ENCODE measurements around the gene STXBP6.

STXBP6 gene

DNA sequence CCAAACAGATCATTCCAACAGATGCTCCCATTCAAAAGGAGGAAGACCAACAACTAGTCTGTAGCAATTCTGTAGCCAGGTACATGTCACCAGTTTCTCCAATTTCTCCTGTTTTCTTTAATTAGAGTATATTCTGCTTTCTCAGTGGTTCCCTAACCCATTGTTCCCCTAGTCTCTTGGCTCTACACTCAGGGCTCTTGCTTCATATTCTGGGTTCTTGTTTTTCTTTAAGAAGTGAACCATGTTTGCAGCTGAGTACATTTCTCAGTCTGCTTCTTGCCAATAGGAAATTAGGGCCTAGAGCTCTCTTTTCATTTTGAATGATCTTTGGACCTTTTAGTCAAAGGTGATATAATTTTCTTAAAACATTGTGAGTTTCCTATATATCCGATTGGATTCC is 29.4 kb upstream of the STXBP6 start:
- Histone ChIP-seq H3K4ac (ENCODE audit: low read depth, low read length) (no peak overlapping the region), H3K79me1 (ENCODE audit: low read length) (no peaks in the 10 kb centered on the region), H3K56ac (ENCODE audit: low read length) (no peak overlapping the region), H3K4me1 (ENCODE audit: control insufficient read depth, low read depth, low read length) (no peaks in the 10 kb centered on the region), H2BK120ac (ENCODE audit: low read depth, low read length) (no peak overlapping the region), H4K5ac (ENCODE audit: low read length) (no peak overlapping the region), H3K79me2 (ENCODE audit: control insufficient read depth, insufficient read depth, low read length) (no peaks in the 10 kb centered on the region), H3K18ac (ENCODE audit: low read length) (no peak overlapping the region), H2BK15ac (replicated peaks; ENCODE audit: low read depth) (no peak overlapping the region), H3K27me3 (ENCODE audit: insufficient read depth, low read length, poor library complexity) (no peaks in the 10 kb centered on the region), H3K4me2 (ENCODE audit: low read length) (no peak overlapping the region), H3K27ac (ENCODE audit: low read depth, low read length) (no peak overlapping the region), H4K8ac (ENCODE audit: low read depth, low read length) (no peak overlapping the region), H2BK5ac (ENCODE audit: low read length) (no peak overlapping the region), H3K36me3 (ENCODE audit: control insufficient read depth, insufficient read depth, low read length) (no peaks in the 10 kb centered on the region), H3K9ac (ENCODE audit: low read length) (no peak overlapping the region), H3K23ac (ENCODE audit: low read length) (no peak overlapping the region), H2AK5ac (ENCODE audit: low read length) (no peak overlapping the region), H3K4me3 (ENCODE audit: low read length) (no peak overlapping the region)
- DNase-seq = no peak
- no CpG with 5 or more reads among the region's 1 CpG for WGBS (ENCODE audit: extremely low coverage, insufficient coverage, low lambda C conversion rate)

DNA sequence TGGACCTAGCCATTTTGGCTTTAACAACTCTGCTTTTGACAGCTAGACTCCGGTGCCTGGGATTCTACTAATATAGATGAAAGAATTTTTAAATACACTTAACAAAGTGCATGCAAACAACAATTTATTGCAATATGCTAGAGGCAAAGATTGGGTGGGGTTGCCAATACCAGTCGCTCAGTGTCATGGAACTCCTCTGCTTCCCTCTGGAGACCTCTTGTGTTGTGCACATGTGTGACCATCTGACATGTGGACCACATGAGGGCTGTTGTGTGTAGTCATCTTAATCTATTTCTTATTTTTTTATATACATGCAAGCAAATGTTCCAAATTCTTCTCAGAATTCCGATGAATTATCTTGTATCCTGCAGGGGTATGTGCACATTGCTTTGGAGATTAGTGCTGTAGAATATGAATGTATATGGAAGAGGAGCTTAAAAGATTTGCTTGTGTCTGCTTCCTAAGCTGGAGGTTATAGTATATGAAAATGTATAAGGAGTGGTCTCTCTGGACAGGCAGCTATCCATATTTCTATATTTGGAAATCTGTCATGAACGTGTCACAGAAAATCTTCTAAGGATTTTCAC is 24.2 kb upstream of the STXBP6 start:
- no peaks in the 10 kb centered on the region for H3K36me3 ChIP-seq (ENCODE audit: control insufficient read depth, insufficient read depth, low read length)
- H3K4me3 ChIP-seq (ENCODE audit: low read length) = no peak overlapping the region
- no CpG with 5 or more reads among the region's 4 CpGs for WGBS (ENCODE audit: extremely low coverage, insufficient coverage, low lambda C conversion rate)
- no peaks in the 10 kb centered on the region for H3K27me3 ChIP-seq (ENCODE audit: insufficient read depth, low read length, poor library complexity)
- H3K23ac ChIP-seq (ENCODE audit: low read length) = no peak overlapping the region
- no peaks in the 10 kb centered on the region for H3K4me1 ChIP-seq (ENCODE audit: control insufficient read depth, low read depth, low read length)
- no peak overlapping the region for H2AK5ac ChIP-seq (ENCODE audit: low read length)
- H3K79me2 ChIP-seq (ENCODE audit: control insufficient read depth, insufficient read depth, low read length) = no peaks in the 10 kb centered on the region
- no peak overlapping the region for H3K4ac ChIP-seq (ENCODE audit: low read depth, low read length)
- no peaks in the 10 kb centered on the region for H3K79me1 ChIP-seq (ENCODE audit: low read length)
- H4K8ac ChIP-seq (ENCODE audit: low read depth, low read length) = no peak overlapping the region
- no peak overlapping the region for H2BK15ac ChIP-seq (replicated peaks; ENCODE audit: low read depth)
- no peak overlapping the region for H3K27ac ChIP-seq (ENCODE audit: low read depth, low read length)
- no peak overlapping the region for H3K18ac ChIP-seq (ENCODE audit: low read length)
- no peak overlapping the region for H3K4me2 ChIP-seq (ENCODE audit: low read length)
- DNase-seq = no peak
- no peak overlapping the region for H2BK120ac ChIP-seq (ENCODE audit: low read depth, low read length)
- H2BK5ac ChIP-seq (ENCODE audit: low read length) = no peak overlapping the region
- H3K56ac ChIP-seq (ENCODE audit: low read length) = no peak overlapping the region
- no peak overlapping the region for H4K5ac ChIP-seq (ENCODE audit: low read length)
- no peak overlapping the region for H3K9ac ChIP-seq (ENCODE audit: low read length)

DNA sequence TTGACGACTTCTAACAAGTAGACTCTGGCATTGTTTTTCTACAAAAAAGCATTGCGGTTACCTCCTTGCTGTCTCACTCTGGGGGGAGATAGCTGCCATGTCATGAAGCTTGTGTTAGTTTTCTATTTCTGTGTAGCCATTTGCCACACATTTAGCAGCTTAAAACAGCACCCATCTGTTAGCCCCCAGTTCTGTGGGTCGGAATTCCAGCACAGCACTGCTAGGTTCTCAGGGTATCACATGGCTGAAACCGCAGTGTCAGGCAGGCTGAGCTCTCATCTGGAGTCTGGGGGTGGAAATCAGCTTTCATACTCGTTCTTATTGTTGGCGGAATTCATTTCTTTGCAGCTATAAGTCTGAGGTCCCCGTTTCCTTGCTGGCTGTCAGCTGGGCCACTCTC is 19.9 kb upstream of the STXBP6 start:
- Histone ChIP-seq H3K36me3 (ENCODE audit: control insufficient read depth, insufficient read depth, low read length) (no peaks in the 10 kb centered on the region), H3K27ac (ENCODE audit: low read depth, low read length) (no peak overlapping the region), H3K56ac (ENCODE audit: low read length) (no peak overlapping the region), H4K5ac (ENCODE audit: low read length) (no peak overlapping the region), H3K9ac (ENCODE audit: low read length) (no peak overlapping the region), H3K18ac (ENCODE audit: low read length) (no peak overlapping the region), H3K27me3 (ENCODE audit: insufficient read depth, low read length, poor library complexity) (no peaks in the 10 kb centered on the region), H2BK5ac (ENCODE audit: low read length) (no peak overlapping the region), H3K4me2 (ENCODE audit: low read length) (no peak overlapping the region), H2AK5ac (ENCODE audit: low read length) (no peak overlapping the region), H4K8ac (ENCODE audit: low read depth, low read length) (no peak overlapping the region), H3K4me3 (ENCODE audit: low read length) (no peak overlapping the region), H3K79me1 (ENCODE audit: low read length) (no peaks in the 10 kb centered on the region), H3K79me2 (ENCODE audit: control insufficient read depth, insufficient read depth, low read length) (no peaks in the 10 kb centered on the region), H3K4me1 (ENCODE audit: control insufficient read depth, low read depth, low read length) (no peaks in the 10 kb centered on the region), H2BK15ac (replicated peaks; ENCODE audit: low read depth) (no peak overlapping the region), H2BK120ac (ENCODE audit: low read depth, low read length) (no peak overlapping the region), H3K4ac (ENCODE audit: low read depth, low read length) (no peak overlapping the region), H3K23ac (ENCODE audit: low read length) (no peak overlapping the region)
- DNase-seq = no peak
- WGBS (ENCODE audit: extremely low coverage, insufficient coverage, low lambda C conversion rate) = no CpG with 5 or more reads among the region's 7 CpGs

DNA sequence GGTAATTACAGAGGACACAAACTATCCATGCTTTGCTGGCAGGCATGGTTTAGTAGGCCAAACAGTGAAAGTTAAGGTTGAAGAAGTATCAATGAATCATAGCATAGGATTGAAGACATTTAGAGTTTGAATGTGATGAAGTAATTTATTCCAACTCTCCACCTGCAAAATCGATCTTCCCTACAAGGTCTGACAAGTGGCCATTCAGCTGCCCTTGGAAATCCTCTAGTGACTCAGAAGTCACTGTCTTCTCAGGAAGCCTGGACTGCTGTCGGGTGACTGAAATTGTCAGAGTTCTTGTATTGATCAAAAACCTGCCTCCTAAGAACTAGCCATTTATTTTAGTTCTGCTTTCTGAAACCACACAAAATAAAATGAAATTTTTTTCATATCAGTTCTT is 17.7 kb upstream of the STXBP6 start:
- Histone ChIP-seq H3K9ac (ENCODE audit: low read length) (no peak overlapping the region), H3K79me1 (ENCODE audit: low read length) (no peaks in the 10 kb centered on the region), H3K4me1 (ENCODE audit: control insufficient read depth, low read depth, low read length) (no peaks in the 10 kb centered on the region), H3K4me2 (ENCODE audit: low read length) (no peak overlapping the region), H2AK5ac (ENCODE audit: low read length) (no peak overlapping the region), H2BK15ac (replicated peaks; ENCODE audit: low read depth) (no peak overlapping the region), H2BK5ac (ENCODE audit: low read length) (no peak overlapping the region), H2BK120ac (ENCODE audit: low read depth, low read length) (no peak overlapping the region), H3K36me3 (ENCODE audit: control insufficient read depth, insufficient read depth, low read length) (no peaks in the 10 kb centered on the region), H3K4me3 (ENCODE audit: low read length) (no peak overlapping the region), H3K18ac (ENCODE audit: low read length) (no peak overlapping the region), H3K4ac (ENCODE audit: low read depth, low read length) (no peak overlapping the region), H3K56ac (ENCODE audit: low read length) (no peak overlapping the region), H3K27me3 (ENCODE audit: insufficient read depth, low read length, poor library complexity) (no peaks in the 10 kb centered on the region), H4K5ac (ENCODE audit: low read length) (no peak overlapping the region), H4K8ac (ENCODE audit: low read depth, low read length) (no peak overlapping the region), H3K27ac (ENCODE audit: low read depth, low read length) (no peak overlapping the region), H3K23ac (ENCODE audit: low read length) (no peak overlapping the region), H3K79me2 (ENCODE audit: control insufficient read depth, insufficient read depth, low read length) (no peaks in the 10 kb centered on the region)
- no CpG with 5 or more reads among the region's 2 CpGs for WGBS (ENCODE audit: extremely low coverage, insufficient coverage, low lambda C conversion rate)
- DNase-seq = no peak

DNA sequence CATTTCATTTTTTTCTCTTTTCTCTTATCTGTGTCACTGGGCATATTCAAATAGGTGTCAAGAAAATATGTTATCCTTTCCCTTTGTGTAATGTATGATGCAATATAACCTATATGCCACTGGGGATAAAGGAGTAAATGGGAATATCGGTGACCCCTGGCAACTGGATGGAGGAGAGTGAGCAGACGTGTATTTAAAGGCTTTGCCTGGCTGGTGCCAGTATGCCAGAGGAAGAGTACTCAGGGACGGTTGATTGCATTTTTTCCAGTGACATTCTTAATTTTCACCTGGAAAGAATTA is 12.0 kb upstream of the STXBP6 start:
- Histone ChIP-seq H3K4ac (ENCODE audit: low read depth, low read length) (no peak overlapping the region), H2BK120ac (ENCODE audit: low read depth, low read length) (no peak overlapping the region)
- no CpG with 5 or more reads among the region's 3 CpGs for WGBS (ENCODE audit: extremely low coverage, insufficient coverage, low lambda C conversion rate)

GRCh38 chr14:25056688-25057078 is 6.7 kb upstream of the STXBP6 start:
- no peaks in the 10 kb centered on the region for H3K4me1 ChIP-seq (ENCODE audit: control insufficient read depth, low read depth, low read length)
- H3K23ac ChIP-seq (ENCODE audit: low read length) = no peak overlapping the region
- no peak overlapping the region for H3K18ac ChIP-seq (ENCODE audit: low read length)
- peaks cover 4% of the 10 kb centered on the region for H3K27me3 ChIP-seq (ENCODE audit: insufficient read depth, low read length, poor library complexity)
- whole genome bisulfite sequencing (ENCODE audit: extremely low coverage, insufficient coverage, low lambda C conversion rate) = no CpG with 5 or more reads among the region's 1 CpG
- no peak overlapping the region for H3K4ac ChIP-seq (ENCODE audit: low read depth, low read length)
- no peak overlapping the region for H4K5ac ChIP-seq (ENCODE audit: low read length)
- no peaks in the 10 kb centered on the region for H3K79me2 ChIP-seq (ENCODE audit: control insufficient read depth, insufficient read depth, low read length)
- H3K56ac ChIP-seq (ENCODE audit: low read length) = no peak overlapping the region
- H3K4me2 ChIP-seq (ENCODE audit: low read length) = no peak overlapping the region
- no peak overlapping the region for H3K9ac ChIP-seq (ENCODE audit: low read length)
- no peak overlapping the region for H3K4me3 ChIP-seq (ENCODE audit: low read length)
- no peak overlapping the region for H4K8ac ChIP-seq (ENCODE audit: low read depth, low read length)
- H2BK5ac ChIP-seq (ENCODE audit: low read length) = no peak overlapping the region
- H3K36me3 ChIP-seq (ENCODE audit: control insufficient read depth, insufficient read depth, low read length) = no peaks in the 10 kb centered on the region
- H2AK5ac ChIP-seq (ENCODE audit: low read length) = no peak overlapping the region
- H2BK15ac ChIP-seq (replicated peaks; ENCODE audit: low read depth) = no peak overlapping the region
- no peak overlapping the region for H3K27ac ChIP-seq (ENCODE audit: low read depth, low read length)
- no peaks in the 10 kb centered on the region for H3K79me1 ChIP-seq (ENCODE audit: low read length)
- no peak overlapping the region for H2BK120ac ChIP-seq (ENCODE audit: low read depth, low read length)
- DNase-seq = no peak

More for the DNA sequence above, 12.0 kb upstream of the STXBP6 start:
- H3K79me1 ChIP-seq (ENCODE audit: low read length) = no peaks in the 10 kb centered on the region
- no peaks in the 10 kb centered on the region for H3K79me2 ChIP-seq (ENCODE audit: control insufficient read depth, insufficient read depth, low read length)
- no peak overlapping the region for H3K4me2 ChIP-seq (ENCODE audit: low read length)
- no peak for DNase-seq
- no peak overlapping the region for H2BK5ac ChIP-seq (ENCODE audit: low read length)
- H3K4me1 ChIP-seq (ENCODE audit: control insufficient read depth, low read depth, low read length) = no peaks in the 10 kb centered on the region
- no peak overlapping the region for H3K23ac ChIP-seq (ENCODE audit: low read length)
- no peak overlapping the region for H3K27ac ChIP-seq (ENCODE audit: low read depth, low read length)
- no peaks in the 10 kb centered on the region for H3K36me3 ChIP-seq (ENCODE audit: control insufficient read depth, insufficient read depth, low read length)
- no peak overlapping the region for H4K8ac ChIP-seq (ENCODE audit: low read depth, low read length)
- H3K56ac ChIP-seq (ENCODE audit: low read length) = no peak overlapping the region
- no peak overlapping the region for H3K4me3 ChIP-seq (ENCODE audit: low read length)
- H3K27me3 ChIP-seq (ENCODE audit: insufficient read depth, low read length, poor library complexity) = no peaks in the 10 kb centered on the region
- H3K9ac ChIP-seq (ENCODE audit: low read length) = no peak overlapping the region
- H4K5ac ChIP-seq (ENCODE audit: low read length) = no peak overlapping the region
- H2AK5ac ChIP-seq (ENCODE audit: low read length) = no peak overlapping the region
- no peak overlapping the region for H3K18ac ChIP-seq (ENCODE audit: low read length)
- H2BK15ac ChIP-seq (replicated peaks; ENCODE audit: low read depth) = no peak overlapping the region

Measured in mesendoderm (in vitro differentiated cells).